Ammon's horn (tissue), 1 donor: ENCODE data around the gene KCNK4.

Experiments
- DNase-seq: peaks from one replicate; pipeline ENCODE4 v3.0.0-alpha.2; 2016; ENCODE audit warnings: low spot score

KCNK4 gene

GRCh38 chr11:64253481-64253880, 37.6 kb upstream of the KCNK4 start:
- peak; percentile 64 for DNase-seq

GRCh38 chr11:64254326-64254725, 36.8 kb upstream of the KCNK4 start:
- no peak for DNase-seq

DNA sequence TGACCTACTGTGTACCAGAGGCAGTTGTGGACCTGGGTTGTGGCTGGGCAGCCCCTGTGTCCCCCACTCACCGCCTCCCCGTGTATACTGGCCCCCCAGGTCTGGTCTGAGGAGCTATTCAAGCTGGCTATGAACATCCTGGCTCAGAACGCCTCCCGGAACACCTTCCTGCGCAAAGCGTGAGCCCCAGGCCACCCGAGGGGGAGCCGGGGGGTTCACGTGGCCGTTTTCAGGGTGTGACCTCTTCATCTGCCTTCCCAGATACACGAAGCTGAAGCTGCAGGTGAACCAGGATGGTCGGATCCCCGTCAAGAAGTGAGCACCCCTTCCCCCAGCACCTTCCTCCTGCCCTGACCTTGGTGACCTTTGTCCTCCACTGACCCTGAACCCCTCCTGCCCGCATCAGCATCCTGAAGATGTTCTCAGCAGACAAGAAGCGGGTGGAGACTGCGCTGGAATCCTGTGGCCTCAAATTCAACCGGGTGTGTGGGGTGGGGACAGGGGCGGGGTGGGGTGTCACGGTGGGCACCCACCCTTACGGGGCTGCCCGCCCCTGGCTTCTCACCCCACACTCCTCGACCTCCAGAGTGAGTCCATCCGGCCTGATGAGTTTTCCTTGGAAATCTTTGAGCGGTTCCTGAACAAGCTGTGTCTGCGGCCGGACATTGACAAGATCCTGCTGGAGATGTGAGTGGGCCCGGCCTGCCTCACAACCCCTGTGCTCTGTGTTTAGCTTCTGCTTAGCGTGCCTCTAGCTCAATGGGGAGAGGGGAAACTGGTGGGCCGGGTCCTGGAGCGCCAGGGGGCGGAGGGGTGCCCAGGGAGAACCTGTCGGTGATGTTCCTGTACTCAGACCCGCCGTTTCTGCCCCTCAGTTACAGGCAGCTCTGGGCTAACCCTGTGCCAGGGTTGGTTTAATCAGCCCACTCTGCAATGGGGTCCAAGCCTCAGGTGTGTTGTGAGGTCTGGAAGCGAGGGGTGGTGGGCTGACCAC, 35.7 kb upstream of the KCNK4 start:
- DNase-seq = no peak

- no peak for DNase-seq
Measured at GRCh38 chr11:64256300-64256699, 34.8 kb upstream of the KCNK4 start.

- DNase-seq = no peak
Measured at GRCh38 chr11:64258356-64258755, 32.7 kb upstream of the KCNK4 start.

- DNase-seq = no peak
Measured at GRCh38 chr11:64258946-64259532, 32.1 kb upstream of the KCNK4 start.

DNA sequence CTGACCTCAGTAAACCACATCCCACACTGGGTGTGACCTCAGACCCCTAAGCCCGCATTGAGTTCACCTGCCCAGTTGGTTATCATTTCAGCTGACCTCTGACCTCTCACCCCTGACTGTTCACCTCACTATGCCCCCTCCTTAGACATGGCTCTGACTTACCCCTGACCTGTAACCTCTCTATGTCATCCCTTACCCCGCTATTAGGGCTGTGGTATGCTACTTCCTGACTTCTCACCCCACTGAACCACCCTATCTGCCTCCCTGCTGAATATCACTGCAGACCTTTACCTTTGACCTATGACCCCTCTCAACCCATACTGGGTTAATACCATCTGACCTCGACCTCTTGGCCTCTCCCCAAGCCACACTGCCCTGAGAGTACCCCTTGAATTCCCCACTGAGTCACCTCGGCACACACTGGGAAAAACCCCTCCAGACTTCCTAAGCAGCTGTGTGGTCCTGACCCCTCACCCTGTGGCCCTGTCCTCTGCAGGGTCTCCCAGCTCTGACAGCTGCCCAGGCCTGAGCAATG, 31.5 kb upstream of the KCNK4 start:
- DNase-seq = no peak

DNA sequence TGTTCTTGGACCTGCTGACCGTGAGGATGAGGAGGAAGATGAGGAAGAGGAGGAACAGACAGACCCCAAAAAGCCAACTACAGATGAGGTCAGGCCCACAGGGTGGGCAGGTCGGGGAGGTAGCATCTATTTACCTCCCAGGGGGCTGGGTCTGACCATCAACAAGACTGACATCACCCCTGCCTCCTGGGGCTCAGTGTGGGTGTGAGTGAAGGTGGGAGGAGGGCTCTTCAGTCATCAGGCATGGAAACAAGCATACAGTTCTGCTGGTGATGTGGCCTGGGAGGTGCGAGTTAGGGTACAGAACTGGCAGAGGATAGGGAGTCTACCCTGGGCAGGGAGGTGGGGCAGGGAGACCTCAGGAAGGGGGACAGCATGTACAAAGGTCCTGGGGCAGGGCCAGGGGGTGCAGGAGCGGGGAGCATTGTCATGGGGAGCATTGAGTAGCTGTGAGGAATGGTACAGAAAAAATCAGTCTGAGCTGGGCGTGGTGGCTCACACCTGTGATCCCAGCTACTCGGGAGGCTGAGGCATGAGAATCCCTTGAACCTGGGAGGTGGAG, 30.9 kb upstream of the KCNK4 start:
- no peak for DNase-seq

- no peak for DNase-seq
Measured at GRCh38 chr11:64261556-64262080, 29.5 kb upstream of the KCNK4 start.

GRCh38 chr11:64262271-64263002, 28.7 kb upstream of the KCNK4 start:
- DNase-seq = no peak

- DNase-seq = no peak
Measured at GRCh38 chr11:64263021-64263946, 27.8 kb upstream of the KCNK4 start.

DNA sequence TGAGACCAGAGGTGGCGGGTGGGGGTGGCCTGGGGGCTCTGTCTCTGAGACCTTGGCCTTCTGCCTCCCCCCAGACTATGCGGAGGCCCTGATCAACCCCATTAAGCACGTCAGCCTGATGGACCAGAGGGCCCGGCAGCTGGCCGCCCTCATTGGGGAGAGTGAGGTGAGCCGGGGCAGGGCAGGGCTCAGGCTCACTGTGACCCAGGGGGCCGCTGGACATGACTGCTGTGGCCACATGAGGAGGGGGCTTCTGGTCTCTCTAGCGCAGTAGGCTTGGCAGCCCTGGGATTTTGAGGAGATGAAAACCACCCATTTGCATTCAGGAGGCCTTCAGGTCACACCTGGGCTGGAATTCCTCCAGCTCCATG, 27.2 kb upstream of the KCNK4 start:
- DNase-seq = no peak

GRCh38 chr11:64264371-64264852, 26.7 kb upstream of the KCNK4 start:
- no peak for DNase-seq

- DNase-seq = no peak
Measured at GRCh38 chr11:64265176-64266160, 25.6 kb upstream of the KCNK4 start.

GRCh38 chr11:64266339-64266738, 24.8 kb upstream of the KCNK4 start:
- DNase-seq = no peak

GRCh38 chr11:64267207-64267945, 23.7 kb upstream of the KCNK4 start:
- DNase-seq = no peak

- no peak for DNase-seq
Measured at GRCh38 chr11:64268025-64268892, 22.8 kb upstream of the KCNK4 start.
